ENCODE measurements around the gene RAPSN.

Gene RAPSN

DNA sequence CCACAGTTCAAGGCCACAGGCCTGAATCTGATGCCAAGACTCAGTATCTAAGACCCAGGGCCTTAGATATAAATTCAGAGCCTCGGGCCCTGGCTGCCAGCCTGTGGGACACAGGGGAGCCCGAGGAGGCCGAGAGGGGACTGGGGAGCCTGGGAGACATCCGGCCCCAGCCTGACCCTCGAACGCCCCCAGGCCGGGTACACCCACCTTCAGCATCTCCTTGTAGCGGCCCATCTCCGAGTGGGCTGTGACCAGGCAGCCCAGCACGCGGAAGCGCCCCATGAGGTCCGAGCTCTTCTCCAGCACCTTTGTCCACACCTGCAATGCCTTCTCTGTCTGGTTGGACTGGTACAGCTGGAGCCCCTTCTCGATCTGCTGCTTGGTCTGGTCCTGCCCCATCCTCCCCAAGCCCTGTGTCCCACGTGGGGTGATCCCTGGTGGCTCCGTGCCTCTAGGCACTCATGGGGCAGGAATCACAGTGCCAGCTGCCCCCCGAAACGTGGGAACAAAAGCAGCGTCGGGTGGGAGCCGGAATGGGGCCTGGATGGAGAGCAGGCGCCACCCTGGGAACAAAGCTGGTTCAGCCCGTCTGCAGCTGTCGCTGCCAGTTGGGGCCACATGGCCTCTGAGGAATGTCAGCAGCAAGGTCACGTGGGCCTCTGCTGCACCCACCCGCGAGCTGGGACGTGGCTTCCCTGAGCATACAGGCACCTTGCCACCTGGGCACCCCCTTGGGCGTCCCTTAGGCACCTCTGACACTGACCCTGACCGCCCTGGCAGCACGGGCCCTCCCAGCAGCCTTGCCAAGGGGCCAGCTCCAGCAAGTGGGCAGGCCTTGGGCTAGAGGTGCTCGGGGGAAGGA lies at the start of gene RAPSN:
TSS of gene RAPSN (minus strand) at position 571 of the 862 bp plus-strand sequence. CDS start at position 399, 172 bp downstream.
- DNase-seq, result no peak

DNA sequence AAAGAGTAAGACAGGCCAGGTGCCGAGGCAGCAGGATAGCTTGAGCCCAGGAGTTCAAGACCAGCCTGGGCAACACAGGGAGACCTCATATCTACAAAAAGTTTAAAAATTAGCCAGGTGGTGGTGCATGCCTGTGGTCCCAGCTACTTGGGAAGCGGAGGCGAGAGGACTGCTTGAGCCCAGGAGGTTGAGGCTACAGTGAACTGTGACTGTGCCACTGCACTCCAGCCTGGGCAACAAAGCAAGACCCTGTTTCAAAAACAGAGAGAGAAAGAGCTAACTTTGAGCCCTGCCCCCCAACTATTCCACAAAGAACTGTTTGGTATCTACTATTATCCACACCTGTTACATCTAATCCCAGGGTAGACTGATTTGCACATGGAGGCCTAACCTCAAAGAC lies 49.2 kb upstream of the RAPSN start:
- DNase-seq, result no peak

DNA sequence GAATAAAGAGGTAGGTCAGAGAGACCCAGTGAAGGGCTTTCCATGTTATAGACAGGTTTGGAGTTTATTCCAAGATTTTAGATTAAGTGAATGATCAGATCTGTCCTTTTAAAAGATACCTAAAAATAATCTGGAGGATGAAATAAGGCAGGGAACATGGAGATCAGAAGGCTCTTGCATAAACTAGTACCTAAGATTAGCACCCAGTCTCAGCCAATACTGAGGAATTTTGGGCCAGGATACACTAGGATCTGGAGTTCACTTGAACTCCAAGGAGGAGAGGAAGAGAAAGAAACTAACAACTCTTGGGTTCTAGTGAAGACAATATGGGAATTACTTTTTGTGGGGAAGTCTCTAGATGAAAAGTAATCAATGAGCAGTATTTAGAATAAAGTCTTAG lies 47.9 kb upstream of the RAPSN start:
- DNase-seq, result no peak

DNA sequence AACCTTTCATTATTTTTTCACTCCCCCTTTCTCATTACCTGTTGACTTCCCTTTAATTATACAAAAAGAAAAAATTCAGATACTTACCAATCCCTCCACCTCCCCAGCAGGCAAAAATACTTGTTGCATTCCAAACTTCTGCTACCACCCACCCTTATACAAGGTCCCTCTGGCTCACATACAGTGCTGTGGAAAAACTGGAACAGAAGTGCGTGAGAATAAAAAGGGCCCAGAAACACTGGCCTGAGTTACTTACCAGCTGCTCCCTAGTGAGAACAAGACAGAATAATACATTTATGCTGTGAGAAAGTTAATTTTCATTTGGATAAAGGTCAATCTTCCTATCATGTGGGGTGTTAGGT lies 46.9 kb upstream of the RAPSN start:
- DNase-seq, result no peak

DNA sequence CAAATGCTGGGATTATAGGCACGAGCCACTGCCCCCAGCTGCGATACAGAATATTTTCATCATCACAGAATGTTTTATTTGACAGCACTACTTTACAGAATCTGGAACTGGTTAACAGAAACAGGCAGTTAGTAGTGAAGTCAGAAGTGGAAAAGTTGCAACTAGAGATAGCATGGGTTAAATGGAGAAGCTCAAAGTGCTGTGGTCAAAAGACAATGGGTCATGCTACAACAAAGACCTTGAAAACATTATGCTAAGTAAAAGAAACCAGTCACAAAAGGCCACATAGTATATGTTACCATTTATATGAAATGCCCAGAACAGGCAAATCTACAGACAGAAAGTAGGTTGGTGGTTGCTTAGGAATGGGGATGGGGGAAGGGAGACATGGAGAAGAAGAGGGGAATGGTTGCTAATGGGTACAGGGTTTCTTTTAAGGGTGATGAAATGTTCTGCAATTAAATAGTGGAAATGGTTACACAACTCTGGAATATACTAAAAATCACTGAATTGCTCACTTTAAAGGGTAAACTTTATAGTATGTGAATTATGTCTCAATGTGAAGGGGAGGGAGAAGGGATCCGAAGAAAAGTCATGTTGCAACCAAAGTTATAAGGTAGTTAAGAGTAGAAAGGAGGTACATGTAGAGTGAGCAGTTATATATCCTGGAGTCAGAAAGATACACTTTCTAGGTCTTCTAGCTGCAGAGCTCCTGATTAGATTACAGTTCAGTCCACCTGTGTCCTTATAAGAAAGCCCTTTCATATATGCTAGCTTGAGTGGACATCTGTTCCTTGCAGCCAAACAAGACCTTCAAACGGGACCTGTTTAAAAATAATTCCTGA lies 46.3 kb upstream of the RAPSN start:
- DNase-seq, result no peak

DNA sequence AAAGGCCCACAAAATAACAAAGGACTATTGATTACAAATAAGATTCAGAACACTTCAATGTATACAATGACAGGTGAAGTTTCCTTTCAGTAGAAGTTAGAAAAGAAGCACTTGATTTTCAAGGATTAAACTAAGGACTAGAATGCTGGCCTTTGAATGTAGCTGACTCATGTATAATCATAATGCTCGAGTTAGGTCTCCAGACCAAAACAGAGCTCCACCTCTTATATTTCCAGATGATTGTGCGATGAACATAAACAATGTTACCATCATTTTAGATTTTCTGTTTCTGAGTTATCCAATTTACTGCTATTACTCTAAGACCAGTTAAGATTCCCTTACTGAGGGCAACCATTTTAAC lies 40.4 kb upstream of the RAPSN start:
- DNase-seq, result no peak

DNA sequence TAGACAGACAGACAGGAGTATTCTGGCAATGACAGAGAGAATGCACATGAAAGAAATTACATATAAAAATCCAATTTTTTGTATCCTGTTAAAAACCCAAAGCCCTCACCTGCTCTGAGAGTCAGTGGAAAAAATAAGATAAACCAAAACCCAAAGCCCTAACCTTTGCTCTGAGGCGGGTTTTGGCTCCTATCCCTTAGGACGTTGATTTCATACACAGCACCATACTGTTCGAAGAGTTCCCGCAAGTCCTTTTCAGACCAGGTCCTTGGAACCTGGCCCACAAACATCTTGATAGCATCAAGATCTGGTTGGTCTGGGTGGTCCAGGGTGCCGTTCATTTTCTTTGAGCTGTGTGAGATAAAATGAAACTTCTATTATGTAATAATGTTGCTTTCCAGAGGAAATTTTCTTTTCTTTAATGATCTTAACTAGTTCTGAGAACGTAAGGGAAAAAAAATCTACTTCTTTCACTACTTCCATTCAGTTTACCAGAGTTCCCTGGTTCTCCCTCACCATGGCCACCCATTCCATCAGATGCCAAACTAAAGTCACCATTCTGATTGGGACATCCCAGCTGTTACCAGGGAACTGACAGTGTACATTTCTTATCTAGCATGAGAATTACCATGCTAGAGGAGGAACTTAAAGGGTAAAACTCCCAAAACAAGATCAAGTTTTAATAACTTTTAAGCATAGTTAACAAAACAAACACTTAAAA lies 39.9 kb upstream of the RAPSN start:
- DNase-seq, result no peak

DNA sequence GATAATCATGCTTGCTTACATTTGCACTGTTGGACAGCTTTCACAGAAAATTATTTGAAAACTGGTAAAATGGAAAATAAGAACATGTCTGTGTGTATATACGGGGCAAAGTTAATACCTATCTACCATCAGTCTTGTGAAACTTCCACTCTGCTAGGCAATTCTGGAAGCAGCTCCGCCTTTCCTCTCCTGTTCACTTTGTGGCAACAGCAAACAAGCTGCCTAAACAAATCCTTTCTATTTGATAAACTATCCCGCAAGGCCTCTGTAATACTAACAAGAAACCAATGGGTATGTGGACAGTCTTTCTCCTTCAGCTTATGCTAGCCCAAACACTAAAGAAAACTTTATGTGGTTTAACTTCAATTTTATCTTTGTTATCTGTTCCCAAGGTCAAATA lies 39.2 kb upstream of the RAPSN start:
- DNase-seq, result no peak

DNA sequence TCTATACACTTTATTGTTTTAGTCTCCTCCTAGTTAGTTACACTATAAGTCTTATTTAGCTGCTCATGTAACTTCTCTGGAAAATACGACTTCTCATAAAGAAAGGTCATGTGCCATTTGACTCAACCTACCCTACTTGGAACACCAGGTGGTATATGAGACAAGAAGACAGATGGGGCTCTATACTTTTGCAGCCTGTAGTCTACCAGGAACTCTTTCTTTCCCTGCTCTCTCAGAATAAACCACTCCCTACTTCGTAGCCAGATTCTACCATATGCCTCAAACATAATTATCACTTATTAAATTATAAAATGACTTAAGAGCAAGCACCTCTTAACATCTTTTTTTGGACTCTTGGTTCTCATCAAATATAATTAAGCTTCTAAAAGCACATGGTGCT lies 38.5 kb upstream of the RAPSN start:
- DNase-seq, result no peak

DNA sequence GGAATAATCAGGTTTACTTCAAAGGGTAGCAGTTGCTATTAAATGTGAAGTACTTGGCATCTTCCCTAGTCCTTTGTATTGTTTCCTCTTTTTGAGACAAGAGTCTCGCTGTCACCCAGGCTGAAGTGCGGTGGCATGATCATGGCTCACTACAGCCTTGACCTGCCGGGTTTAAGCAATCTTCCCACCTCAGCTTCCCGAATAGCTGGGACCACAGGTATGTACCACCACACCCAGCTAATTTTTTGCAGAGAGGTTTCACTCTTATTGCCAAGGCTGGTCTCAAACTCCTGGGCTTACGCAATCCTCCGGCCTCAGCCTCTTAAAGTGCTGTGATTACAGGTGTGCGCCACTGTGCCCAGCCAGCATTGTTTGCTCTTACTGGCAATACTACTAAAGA lies 36.2 kb upstream of the RAPSN start:
- no peak for DNase-seq

DNA sequence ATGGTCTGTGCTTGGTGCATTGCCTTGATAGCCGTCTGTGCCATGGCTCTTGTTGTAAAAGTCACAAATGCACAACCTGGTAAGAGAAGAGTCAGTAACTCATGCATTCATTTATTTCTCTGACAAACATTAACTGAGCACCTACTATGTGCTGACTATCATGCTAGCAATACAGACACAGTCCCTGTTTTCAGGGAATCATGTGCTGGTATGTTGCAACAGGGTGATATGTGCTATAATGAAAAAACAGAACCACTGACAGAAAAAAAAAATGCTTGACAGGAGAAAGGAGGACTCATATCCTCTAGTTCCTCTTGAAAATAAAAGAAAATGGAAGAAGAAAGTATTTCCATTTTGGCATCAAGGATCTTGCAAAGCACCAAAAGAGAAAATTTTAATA lies 34.5 kb upstream of the RAPSN start:
- DNase-seq, result no peak

DNA sequence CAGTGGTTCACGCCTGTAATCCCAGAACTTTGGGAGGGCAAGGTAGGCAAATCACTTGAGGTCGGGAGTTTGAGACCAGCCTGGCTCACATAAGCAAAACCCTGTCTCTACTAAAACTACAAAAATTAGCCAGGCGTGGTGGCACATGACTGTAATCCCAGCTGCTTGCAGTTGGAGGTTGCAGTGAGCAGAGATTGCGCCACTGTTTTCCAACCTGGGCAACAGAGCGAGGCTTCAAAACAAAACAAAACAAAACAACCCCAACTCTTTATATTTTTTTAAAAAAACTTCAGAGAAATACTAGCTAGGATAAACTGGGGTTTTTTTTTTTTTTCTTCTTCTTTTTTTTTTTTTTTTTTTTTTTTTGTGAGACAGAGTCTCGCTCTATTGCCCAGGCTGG lies 31.8 kb upstream of the RAPSN start:
- no peak for DNase-seq

DNA sequence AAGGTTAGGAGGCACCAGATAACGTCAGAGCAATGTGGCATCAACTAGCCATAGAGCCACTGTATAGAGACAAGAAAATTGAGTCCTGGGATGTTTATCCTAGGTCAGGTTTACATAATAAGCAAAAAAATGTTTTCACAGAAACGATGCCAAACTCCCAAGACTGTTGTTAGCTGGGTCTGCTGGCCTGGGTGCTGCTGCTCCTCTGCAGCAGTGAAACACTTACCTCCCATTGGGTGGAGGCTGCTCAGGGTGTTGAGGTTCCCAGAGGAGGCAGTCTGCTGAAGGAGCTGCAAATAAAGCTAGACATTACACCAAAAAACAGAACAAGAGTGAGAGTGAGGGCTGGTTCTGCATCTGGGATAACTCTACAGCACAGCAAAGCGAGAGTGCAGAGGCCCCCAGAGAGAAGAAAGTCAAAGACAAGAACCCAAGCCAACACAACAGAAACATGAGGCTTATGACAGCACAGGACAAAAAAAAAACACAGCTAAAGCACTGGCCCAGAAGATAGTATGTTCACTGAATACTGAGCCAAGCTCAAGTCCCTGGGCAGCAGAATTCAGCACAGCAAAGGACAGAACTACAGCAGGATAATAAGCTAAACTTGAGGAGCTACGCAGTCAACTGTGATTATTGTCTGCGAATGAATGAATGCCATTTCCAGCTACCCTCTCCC lies 29.9 kb upstream of the RAPSN start:
- DNase-seq, result no peak

DNA sequence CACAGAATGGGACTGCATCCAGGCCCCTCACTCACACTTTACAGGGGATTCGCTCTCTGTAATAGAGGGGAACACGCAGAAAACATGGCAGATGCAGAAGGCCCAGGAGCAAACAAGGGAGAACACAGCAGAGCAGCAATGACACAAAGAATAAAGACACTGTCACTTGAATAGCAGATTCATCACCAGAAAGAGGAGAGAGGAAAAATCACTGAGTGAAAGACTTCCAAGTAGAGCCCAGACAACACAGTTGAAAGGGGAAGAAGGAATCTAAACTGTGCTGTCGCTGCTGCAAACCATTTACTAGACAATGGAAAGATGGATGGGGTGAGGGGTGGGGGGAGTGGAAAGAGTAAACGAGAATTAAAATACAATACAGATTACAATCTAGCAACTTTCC lies 28.8 kb upstream of the RAPSN start:
- no peak for DNase-seq

DNA sequence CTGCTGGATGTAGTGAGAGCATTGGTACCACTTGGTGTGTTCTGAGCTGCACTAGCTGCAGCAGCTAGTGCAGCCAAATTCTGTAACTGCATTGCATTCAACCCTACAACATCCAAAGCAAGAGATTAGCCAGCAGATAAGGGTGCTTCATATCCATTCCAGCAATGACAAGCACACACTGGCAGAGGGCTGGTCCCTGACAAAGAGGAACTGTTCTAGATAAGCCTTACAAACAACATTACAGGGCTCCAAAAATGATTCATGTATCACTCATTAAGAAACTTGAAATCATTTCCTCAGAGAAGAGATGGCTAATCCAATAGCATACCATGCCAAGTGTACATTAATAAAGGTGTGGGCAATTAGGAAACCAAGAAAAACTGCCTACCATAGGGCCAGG lies 28.4 kb upstream of the RAPSN start:
- DNase-seq, result no peak

DNA sequence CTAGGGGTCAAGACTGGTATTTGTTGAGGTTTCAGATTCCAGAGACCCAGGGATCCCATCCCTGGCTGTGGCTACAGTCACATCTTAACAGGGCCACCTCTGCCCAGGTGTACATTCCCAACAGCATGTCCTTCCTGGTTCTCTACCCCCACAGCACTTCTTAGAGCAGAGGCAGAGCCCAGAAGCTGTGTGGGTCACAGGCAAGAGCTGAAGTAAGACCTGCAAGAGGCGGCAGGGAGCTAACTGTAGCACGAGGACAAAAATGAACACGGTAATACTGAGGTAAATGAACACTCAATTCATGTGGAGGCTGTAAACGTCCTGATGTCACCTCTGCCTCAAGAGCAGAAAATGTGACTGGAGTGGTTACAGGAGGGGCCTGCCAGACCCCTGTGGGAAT lies 21.7 kb upstream of the RAPSN start:
- DNase-seq, result no peak

DNA sequence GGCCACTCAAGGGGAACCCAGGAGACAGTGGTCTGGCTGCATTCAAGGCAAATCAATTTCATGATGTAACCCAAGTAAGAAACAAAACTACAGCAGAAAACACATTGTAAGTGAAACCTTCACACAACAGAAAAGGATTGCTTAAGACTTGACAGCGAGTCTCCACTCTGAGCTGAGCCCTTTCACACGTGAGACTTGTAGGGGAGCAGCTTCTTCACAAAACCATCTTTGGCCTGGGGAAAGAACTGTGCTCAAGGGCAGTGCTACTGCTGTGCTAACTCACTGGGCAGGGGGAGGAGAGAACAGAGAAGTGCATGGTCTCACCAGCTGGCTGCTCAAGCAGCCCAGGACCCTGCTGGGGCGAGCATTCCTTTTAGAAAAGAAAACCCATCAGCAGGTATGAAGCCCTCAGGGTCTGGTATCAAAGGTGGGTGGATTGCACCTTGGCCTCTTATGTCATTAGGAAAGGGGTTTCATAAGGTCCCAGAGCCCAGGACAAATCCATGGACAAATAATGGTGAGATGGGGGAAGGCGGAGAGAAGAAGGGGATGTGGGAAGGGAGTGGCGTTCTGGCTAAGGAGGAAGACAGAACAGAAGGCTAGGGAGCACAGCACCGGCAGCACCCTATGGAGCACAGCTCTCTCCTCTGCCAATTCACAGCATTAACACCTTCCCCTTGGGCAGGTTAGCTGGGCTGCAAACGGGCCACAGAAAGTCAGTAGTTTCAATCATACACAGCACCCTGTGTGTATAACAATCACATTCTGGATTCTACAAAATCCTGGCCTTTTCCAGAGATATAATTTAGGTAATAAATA lies 20.6 kb upstream of the RAPSN start:
- DNase-seq, result no peak

DNA sequence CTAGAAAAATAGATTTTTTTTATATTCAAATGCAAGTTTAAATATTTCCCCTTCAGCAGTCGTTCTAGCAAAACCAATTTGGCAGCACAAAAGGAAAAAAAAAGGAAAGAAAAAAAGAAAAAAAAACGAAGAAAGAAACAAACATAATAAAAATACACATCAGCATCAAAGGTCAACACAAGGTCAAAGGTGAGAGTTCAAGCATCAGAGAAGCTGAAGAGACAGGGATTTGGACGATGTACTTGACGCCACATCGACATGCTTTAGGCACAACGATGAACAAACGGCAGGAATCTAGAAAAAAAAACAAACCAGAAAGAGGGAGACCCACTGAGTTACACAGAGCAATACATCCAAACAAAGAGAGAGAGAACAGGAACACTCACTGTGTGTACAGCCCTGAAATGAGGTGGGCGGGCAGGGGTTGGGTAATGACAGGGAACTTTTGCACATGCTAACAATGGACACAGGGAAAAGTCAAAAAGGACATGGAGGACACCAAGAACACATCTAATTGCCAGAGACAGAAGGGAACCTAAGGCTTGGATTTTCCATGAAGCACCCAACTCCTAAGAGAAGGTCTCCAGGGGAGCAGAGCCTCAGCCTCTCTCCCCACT lies 19.8 kb upstream of the RAPSN start:
- no peak for DNase-seq

DNA sequence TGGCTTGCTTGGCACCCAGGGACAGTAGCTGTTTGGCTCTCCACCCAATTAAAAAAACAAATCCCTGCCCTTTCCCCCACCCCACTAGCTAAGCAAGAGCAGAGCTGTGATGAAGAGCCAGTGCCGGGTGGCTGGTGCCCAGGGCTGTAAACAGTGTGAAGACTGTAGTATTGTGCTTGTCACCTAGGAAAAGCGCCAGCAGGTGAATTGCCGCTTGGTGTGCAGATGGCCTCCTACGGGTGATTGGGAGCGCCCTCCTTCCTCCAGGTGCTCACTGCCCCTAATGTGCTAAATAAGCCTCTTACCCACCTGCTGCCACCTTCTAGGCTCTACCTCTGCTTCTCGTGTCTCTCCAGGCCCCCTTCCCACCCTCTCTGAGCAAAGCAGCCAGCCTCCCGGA lies 18.4 kb upstream of the RAPSN start:
- peak; percentile 55 for DNase-seq

DNA sequence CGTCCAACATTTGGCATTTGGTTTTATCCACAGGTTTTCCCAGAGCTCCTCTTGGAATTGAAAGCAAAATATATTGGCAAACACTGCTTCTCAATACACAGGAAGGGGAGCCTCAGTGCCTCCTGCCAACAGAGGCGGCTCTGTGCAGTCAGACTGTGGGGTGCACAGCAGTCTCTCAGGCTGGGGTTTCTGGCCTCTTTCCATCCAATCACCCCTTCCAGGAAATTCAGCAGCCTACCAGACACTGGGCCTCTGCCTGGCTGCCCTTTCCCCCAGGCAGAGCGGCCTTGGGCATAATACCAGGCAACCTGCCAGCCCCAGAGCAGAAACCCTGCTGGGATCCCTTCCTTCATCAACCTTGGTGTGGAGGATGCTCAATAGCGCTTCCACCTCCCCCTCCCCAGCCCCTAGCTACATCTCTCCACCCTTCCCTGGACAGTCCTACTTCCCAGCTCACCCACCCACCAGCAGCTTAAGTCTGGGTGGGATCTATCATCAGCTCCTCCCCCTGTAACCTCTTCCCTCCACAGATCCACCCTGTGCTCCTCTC lies 17.8 kb upstream of the RAPSN start:
- peak; percentile 35 for DNase-seq

DNA sequence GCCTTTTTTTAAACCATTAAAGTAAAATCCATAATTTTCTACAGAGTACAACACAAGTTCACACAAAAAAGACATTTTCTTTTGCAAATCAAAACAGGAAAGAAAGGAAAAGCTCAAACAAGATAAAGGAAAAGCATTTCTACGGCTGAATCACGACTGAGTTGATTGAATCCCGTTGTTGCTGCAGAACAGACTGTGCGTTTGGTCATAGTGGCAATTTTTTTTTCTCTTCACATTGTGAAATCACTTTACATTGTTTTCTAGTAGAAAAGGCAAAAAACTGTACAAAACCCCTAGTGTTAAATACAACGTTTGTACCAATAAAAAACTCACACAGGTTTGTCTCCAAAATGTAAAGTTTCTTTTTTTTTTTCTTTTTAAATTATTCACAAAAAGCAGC lies 17.3 kb upstream of the RAPSN start:
- no peak for DNase-seq

Data from NCI-H1417 treated with DMSO at 0.1 percent for 48 hours (cell line).